ENCODE data around the gene INHBE. TPM values are rescaled to one million over a fixed set of nuclear protein-coding genes. Genes with fewer than 3 reads are reported as not detected.

The INHBE gene
- total and polyA plus RNA-seq, 2 of the 8 experiments (the other 6 are each of a cell fraction or from before 2014, with no cell fraction given): 10.2 to 18.8 TPM

- WGBS, 2 experiments (ENCODE audit: extremely low coverage in 1 of 2, insufficient coverage in 1 of 2, insufficient read length in 1 of 2, insufficient replicate concordance in 2 of 2, low coverage in 1 of 2, low lambda C conversion rate in 2 of 2, missing lambda C conversion rate in 1 of 2): 89% methylated on average over 3 of the region's 3 CpGs; no CpG with 5 or more reads in 1 of the 2 experiments
- Histone ChIP-seq H4K8ac (ENCODE audit: extremely low read depth, insufficient read depth, low read length) (no peak overlapping the region), H3K9me3 (ENCODE audit: insufficient read depth in 2 of 2, low read depth in 1 of 2, low read length in 1 of 2) (no peaks in the 10 kb centered on the region), H2BK20ac (ENCODE audit: low read length) (no peak overlapping the region), H4K91ac (replicated peaks; ENCODE audit: insufficient read length, low read length) (no peak overlapping the region), H4K20me1 (replicated peaks in 1 of 2; ENCODE audit: control insufficient read depth in 1 of 2, insufficient read depth in 2 of 2, low read length in 2 of 2) (no peaks in the 10 kb centered on the region), H3K79me1 (ENCODE audit: low read depth, low read length) (no peaks in the 10 kb centered on the region), H2AK5ac (ENCODE audit: low read depth, low read length) (no peak overlapping the region), H2BK5ac (ENCODE audit: low read depth, low read length) (no peak overlapping the region), H3K9ac (replicated peaks in 1 of 4; ENCODE audit: extremely low read depth in 1 of 4, low read depth in 3 of 4, low read length in 3 of 4) (no peak overlapping the region), H2BK120ac (replicated peaks; ENCODE audit: low read depth, low read length) (no peak overlapping the region), H3K4me2 (ENCODE audit: insufficient read depth in 1 of 2, low read depth in 2 of 2, low read length in 2 of 2) (no peak overlapping the region), H3K23me2 (ENCODE audit: low read depth, low read length) (no peaks in the 10 kb centered on the region; the same call in 1 of the 2 replicates), H4K5ac (ENCODE audit: insufficient read length, low read depth, low read length) (no peak overlapping the region), H3K18ac (ENCODE audit: extremely low read depth, low read length) (no peak overlapping the region), H2BK15ac (ENCODE audit: low read length) (peak overlapping the region; percentile 81; the same call in 1 of the 2 replicates), H3K27me3 (replicated peaks in 1 of 4; ENCODE audit: control insufficient read depth in 3 of 4, extremely low read depth in 1 of 4, insufficient read depth in 3 of 4, low read length in 3 of 4) (no peaks in the 10 kb centered on the region), H2BK12ac (ENCODE audit: low read depth, low read length) (no peak overlapping the region), H3K14ac (ENCODE audit: insufficient read length) (no peak overlapping the region), H3K23ac (ENCODE audit: insufficient read length) (no peak overlapping the region), H3K56ac (replicated peaks; ENCODE audit: insufficient read length, low read depth, low read length) (no peak overlapping the region), H3K4me3 (ENCODE audit: extremely low read depth in 1 of 4, insufficient read depth in 2 of 4, low read depth in 3 of 4, low read length in 4 of 4) (no peak overlapping the region), H2AFZ (ENCODE audit: low read length) (no peak overlapping the region), H3K4ac (replicated peaks; ENCODE audit: insufficient read length, low read depth, low read length) (no peak overlapping the region), H3K36me3 (ENCODE audit: control insufficient read depth in 2 of 4, insufficient read depth in 4 of 4, low read length in 3 of 4) (no peaks in the 10 kb centered on the region), H3K79me2 (ENCODE audit: control insufficient read depth in 1 of 2, insufficient read depth in 2 of 2, low read length in 2 of 2) (no peaks in the 10 kb centered on the region), H3K4me1 (replicated peaks in 1 of 4; ENCODE audit: control insufficient read depth in 3 of 4, insufficient read depth in 4 of 4, low read length in 3 of 4) (peaks cover 0 to 11% (median 6%) of the 10 kb centered on the region in 4 experiments; a peak in 6 of 7 replicates), H3K27ac (ENCODE audit: low read depth, low read length) (no peak overlapping the region)
- no peak for TF ChIP-seq SP1 (IDR thresholded peaks at IDR 0.05; ENCODE audit: low read depth, low read length)
- no peak for TF ChIP-seq SIRT6 (IDR thresholded peaks at IDR 0.05; ENCODE audit: low read length)
- no peak for TF ChIP-seq SP2 (IDR thresholded peaks at IDR 0.05; ENCODE audit: low read length)
- no peak for TF ChIP-seq ASH2L (IDR thresholded peaks at IDR 0.05; ENCODE audit: low read length)
- no peak for DNase-seq (ENCODE audit: low read depth in 1 of 2, low spot score in 2 of 2)
- POLR2A ChIA-PET (ENCODE audit: partially characterized antibody): interaction anchor here (0.9 to 11.2 kb wide), 3 partner anchors 9 to 206 kb away, joined by 3 to 168 read pairs (median 3); partner anchors contain the start of genes INHBC and R3HDM2
- no peak for FAIRE-seq
- CTCF ChIA-PET (ENCODE audit: partially characterized antibody): interaction anchor here (0.9 to 18.5 kb wide), 10 partner anchors 9 to 206 kb away, joined by 3 to 478 read pairs (median 20); partner anchors contain the start of genes ARHGAP9, GLI1, INHBC and MARS1
Measured at GRCh38 chr12:57450057-57450456, 5.0 kb upstream of the INHBE start.
